D341Med (cell line): Measurements from ENCODE around the gene ABCC9.
"Not testable (repeated sequence)": the region's sequence is repeated elsewhere in the genome, so short reads cannot be mapped to it uniquely, and the experiment has no call there.

Source experiments
- DNase-seq: peaks from one replicate; pipeline ENCODE4 v3.0.0; 2012; ENCODE audit warnings: low spot score

ABCC9 gene

GRCh38 chr12:21814814-21815213 is 126.4 kb downstream of the ABCC9 start:
- no peak for DNase-seq

- DNase-seq, result no peak
These were observed 126.9 kb downstream of the ABCC9 start for GRCh38 chr12:21814327-21814726.

- no peak for DNase-seq
These were observed 127.5 kb downstream of the ABCC9 start for GRCh38 chr12:21813751-21814150.

- DNase-seq, result no peak
These were observed 128.1 kb downstream of the ABCC9 start for GRCh38 chr12:21813125-21813524.

- DNase-seq, result not testable (repeated sequence)
These were observed 128.9 kb downstream of the ABCC9 start for GRCh38 chr12:21812340-21812739.

GRCh38 chr12:21809100-21809499 is 132.1 kb downstream of the ABCC9 start:
- no peak for DNase-seq

DNA sequence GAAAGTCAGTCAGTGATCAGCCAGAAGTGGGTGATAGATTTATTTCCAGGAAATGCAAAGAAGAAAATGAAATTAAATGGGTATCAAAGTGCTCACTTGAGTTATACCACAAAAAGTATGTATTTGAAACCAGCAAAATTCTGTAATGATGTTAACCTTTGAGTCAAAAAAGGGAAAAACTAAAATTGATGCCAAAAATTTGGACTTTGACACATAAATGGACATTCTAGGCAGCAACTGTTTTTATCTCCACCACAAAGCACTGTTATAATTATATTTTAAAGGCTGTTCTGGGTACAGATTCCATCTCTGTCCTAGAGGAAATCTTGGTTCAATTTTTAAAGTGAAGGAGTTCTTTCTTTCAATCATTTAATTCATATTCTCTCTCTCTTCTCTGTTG is 135.0 kb downstream of the ABCC9 start:
- DNase-seq, result no peak

DNA sequence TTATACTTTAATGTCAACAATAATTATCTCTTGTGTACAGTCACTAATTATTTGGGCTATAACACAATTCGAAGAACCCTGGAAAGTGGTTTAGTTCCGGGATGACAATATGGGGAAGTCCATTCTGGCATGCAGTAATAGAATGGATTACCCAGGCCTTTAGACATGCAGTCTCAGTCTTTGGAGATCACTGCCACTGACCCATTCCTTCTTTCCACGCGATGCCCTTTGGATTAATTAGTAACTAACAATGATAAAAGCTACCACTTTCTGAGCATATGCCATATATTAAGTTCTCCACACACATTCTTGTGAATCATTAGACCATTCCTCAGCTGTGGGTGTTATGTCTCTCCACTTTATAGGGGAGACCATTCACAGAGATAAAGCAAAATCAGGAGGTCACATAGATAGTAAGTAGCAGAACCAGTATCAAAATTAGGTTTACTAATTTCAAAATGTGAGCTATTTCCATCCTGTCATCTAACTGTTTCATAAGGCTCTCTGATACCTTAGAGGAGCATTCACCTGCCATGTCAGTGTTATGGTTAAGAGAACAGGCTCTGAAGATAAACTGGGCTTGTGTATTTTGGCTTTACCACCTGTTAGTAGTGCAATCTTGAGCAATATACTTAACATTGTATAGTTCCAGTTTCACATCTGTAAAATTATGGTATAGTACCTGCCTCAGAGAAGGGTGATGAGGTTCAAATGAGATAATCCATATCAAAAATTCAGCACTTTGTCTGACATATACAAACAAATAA is 139.5 kb downstream of the ABCC9 start:
- DNase-seq, result no peak

DNA sequence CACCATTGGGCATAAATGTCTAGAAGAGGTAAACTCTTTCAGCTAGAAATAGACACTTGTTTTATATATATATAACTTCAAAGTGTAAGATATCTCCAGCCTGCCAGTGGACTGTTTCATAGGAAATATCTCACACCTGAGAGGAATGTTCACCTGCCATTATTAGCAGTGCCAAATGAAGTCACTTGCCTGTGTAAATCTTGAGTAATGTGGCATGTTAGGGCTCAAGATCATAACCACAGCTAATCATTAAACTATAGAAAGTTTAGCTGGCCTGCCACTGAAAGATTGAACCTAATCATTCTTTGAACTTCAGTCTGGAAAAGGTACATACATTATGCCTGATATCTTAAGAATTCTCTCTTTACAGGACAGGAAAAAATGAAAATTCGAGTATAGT is 141.2 kb downstream of the ABCC9 start:
- DNase-seq, result no peak

GRCh38 chr12:21797539-21797938 is 143.7 kb downstream of the ABCC9 start:
- no peak for DNase-seq

GRCh38 chr12:21795648-21796328 is 145.4 kb downstream of the ABCC9 start:
- no peak for DNase-seq

GRCh38 chr12:21794807-21795595 is 146.2 kb downstream of the ABCC9 start:
- DNase-seq, result not testable (repeated sequence)

DNA sequence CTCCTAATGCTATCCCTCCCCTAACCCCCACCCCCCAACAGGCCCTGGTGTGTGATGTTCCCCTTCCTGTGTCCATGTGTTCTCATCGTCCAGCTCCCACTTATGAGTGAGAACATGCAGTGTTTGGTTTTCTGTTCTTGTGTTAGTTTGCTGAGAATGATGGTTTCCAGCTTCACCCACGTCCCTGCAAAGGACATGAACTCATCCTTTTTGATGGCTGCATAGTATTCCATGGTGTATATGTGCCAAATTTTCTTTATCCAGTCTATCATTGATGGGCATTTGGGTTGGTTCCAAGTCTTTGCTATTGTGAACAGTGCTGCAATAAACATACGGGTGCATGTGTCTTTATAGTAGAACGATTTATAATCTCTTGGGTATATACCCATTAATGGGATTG is 151.5 kb downstream of the ABCC9 start:
- not testable (repeated sequence) for DNase-seq

DNA sequence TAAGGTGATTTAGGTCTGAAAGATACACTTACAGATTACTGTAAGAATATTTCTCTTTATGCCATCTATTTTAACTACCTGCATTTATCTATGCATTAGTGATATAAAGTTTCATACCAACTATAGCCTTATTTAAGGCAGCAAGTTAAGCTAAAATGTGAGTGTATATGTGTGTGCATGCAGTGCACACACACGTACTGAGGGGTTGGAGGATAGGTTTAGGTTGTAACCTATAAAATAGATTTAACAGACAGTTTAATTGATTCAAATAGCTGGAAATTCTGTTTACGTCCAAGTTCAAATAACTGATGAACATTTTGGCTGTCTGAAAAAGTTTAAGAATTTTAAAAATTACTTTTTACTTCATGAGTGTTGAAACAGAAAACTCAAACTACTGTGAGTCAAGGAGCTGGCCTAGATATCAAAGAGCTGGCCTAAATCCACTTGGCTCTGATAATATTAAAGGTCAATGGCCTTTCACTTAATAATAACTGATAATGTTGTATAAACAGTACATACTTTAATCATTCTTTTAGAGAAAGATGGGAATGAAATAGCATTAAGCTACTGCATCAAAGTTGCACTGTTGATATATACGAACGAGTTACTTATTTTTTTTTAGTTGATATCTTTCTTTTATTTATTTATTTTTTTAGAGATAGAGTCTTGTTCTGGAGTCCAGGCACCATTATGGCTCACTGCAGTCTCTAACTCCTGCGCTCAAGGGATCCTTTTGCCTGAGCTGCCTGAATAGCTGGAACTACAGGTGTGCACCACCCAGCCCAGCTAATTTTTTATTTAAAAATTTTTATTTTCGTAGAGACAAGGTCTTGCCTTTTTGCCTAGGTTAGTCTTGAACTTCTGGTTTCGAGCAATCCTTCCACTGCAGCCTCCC is 152.9 kb downstream of the ABCC9 start:
- no peak for DNase-seq

- no peak for DNase-seq
These were observed 155.1 kb downstream of the ABCC9 start for GRCh38 chr12:21786041-21786531.

DNA sequence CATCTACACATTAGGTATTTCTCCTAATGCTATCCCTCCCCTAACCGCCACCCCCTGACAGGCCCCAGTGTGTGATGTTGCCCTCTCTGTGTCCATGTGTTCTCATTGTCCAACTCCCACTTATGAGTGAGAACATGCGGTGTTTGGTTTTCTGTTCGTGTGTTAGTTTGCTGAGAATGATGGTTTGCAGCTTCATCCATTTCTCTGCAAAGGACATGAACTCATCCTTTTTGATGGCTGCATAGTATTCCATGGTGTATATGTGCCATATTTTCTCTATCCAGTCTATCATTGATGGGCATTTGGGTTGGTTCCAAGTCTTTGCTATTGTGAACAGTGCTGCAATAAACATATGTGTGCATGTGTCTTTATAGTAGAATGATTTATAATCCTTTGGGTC is 158.5 kb downstream of the ABCC9 start:
- not testable (repeated sequence) for DNase-seq

GRCh38 chr12:21780786-21781185 is 160.4 kb downstream of the ABCC9 start:
- no peak for DNase-seq

- no peak for DNase-seq
These were observed 165.1 kb downstream of the ABCC9 start for GRCh38 chr12:21776175-21776574.

- DNase-seq, result no peak
These were observed 165.9 kb downstream of the ABCC9 start for GRCh38 chr12:21775133-21775820.

- DNase-seq, result peak; percentile 81
These were observed 166.7 kb downstream of the ABCC9 start, which contains the start of gene KCNJ8 for GRCh38 chr12:21774358-21775132. Gene KCNJ8, minus strand, starts transcription at chr12:21774706. Its CDS starts 1,090 bp downstream, at chr12:21773616.
